GM21528 (cell line): ENCODE measurements around the gene ORM2.

Source experiments
- ATAC-seq: cut with Tn5 transposase; IDR thresholded peaks from one replicate; pipeline ENCODE4 v1.9.1; 2021; ENCODE audit warnings: mild to moderate bottlenecking, moderate library complexity; ENCODE audit not compliant: unreplicated experiment, low FRiP score

Gene ORM2

DNA sequence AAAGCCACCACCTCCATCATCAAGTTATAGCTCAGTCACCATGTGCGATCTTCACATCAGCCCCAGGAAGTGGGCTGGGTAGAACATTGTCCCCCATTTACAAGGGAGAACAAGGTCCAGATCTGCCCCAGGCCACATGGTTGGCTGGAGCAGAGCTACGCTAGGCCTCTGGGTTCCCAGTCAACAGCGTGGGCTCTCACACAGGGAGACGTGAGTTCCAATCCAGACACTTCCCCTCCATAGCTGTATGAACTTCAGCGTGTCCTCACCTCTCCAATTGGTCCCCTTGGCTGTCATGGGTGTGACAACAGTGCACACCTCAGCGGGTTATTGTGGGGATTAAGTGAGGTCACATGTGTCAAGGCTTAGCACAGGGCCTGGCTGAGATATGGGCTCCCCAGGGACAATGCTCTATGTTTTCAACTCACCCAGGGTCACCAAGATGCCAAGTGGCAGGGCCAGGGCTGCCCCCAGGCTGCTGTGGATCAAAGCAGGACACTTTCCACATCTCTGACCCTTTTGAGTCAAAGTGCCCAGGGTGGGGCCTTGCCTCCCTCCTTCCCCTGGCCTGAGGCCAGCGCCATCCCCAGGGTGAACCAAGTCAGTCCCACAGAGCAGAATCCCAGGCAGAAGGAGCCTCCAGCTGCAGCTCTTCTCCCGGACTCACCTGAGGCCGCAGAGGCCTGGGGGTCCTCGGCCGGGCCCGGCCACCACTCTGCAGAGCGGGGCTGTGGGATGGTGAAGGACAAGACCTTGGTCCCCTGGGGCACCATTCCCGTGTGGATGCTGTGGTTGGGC, 38.3 kb downstream of the ORM2 start:
- no peak for ATAC-seq

DNA sequence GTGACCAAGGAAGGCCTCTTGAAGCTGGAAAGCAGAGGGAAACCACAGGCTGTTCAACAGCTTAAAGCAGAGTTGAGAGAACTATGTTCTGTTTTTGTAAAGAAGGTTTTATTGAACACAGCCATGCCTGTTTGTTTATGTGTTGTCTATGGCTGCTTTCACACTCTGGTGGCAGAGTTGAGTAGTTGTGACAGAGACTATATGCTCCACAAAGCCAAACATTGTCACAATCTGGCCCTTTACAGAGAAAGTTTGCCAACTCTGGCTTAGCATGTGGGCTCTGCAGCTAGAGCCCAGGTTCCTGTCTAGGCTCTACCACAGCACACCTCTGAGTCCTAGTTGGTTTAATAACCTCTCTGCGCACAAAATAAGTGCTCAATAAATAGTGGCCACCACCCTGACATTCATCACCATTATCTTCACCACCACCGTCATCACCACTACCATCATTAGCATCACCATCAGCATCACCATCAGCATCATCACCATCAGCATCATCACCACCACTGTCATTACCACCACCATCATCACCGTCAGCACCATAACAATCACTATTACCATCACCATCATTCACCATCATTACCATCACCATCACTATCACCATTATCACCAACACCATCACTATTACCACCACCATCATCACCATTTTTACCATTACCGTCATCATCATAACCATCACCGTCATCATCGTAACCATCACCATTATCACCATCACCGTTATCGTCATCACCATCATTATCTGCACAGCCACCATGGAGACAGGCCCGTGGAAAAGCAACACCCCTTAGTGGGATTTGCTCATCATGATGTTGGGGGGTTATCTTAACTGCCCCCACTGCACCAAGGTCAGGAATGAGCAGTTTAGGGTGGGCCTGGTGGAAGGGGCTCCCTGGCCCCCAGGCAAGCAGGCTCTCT, 39.8 kb downstream of the ORM2 start:
- no peak for ATAC-seq

DNA sequence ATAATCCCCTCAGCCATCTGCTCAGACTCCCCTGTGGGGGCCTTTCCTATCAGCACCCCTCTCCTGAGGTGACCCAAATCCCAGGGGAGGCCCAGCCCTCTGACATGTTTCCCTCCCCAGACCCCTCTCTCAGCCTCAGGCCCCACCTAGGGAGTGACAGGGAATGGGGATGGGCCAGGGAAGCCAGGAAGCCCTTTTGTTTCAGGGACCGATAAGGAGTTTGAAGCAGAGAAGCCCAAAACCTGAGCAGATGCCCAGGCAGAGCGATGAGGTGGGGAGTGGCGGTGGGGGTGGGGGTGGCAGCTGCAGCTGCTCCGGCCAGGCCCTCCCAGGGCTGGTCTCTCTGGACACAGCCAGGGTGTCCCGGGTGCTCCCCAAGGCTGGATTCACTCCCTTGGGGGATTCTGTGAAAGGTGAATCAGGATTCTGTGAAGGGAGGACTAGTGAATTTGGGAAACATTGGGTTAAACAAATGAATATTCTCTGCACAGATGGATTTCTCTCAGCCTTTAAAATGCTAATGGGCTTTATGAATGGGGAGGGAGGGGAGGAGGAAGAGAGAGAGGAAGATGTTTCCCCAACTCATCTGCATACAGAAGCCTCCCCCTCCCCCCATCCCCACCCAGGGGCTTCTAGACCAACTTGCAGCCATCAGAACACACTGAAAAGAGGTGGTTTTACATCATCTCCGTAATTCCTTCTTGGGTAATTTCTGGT, 40.7 kb downstream of the ORM2 start:
- ATAC-seq: no peak

DNA sequence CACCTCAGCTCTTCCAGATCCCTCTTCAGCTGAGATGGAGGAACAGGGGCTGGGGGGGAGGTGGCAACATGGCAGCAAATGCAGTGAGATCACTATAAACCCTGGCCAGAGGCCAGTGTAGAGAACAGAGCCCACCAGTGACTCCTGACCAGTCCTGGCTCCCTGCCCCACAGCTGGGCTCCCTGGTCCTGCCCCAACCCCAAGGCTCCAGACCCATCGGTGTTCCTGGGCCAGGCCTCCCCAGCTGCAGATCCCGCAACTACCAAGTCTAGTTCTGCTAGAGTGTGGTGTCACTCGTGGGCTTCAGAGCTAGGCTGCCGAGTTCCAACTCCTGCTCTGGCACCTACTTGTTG, 41.3 kb downstream of the ORM2 start:
- no peak for ATAC-seq

DNA sequence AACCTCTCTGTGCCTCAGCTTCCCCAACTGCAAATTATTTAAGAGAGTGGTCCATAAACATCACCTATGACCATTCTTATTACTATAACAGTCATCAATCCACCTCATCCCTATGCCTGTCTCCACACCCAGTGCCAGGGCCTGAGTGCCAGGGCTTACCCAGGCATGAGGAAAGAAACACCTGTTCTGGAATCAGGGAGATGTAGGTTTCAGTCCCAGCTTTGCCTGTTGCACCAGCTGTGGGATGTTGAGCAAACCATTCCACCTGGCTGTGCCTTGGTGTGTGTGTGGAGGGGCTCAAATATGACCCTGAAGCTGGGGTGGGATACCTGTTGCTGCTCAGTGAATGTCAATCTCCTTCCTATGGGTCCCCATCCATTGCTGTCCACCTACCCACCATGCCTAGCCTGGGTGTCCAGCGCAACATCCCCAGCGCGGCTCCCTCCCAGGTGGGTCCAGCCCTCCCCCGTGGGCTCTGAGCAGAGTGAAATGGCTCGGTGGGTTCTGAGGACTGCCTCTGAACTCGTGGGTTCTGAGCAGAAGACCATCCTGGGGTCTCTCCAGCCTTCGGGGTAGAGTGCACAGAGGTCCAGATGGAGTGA, 41.8 kb downstream of the ORM2 start:
- no peak for ATAC-seq

DNA sequence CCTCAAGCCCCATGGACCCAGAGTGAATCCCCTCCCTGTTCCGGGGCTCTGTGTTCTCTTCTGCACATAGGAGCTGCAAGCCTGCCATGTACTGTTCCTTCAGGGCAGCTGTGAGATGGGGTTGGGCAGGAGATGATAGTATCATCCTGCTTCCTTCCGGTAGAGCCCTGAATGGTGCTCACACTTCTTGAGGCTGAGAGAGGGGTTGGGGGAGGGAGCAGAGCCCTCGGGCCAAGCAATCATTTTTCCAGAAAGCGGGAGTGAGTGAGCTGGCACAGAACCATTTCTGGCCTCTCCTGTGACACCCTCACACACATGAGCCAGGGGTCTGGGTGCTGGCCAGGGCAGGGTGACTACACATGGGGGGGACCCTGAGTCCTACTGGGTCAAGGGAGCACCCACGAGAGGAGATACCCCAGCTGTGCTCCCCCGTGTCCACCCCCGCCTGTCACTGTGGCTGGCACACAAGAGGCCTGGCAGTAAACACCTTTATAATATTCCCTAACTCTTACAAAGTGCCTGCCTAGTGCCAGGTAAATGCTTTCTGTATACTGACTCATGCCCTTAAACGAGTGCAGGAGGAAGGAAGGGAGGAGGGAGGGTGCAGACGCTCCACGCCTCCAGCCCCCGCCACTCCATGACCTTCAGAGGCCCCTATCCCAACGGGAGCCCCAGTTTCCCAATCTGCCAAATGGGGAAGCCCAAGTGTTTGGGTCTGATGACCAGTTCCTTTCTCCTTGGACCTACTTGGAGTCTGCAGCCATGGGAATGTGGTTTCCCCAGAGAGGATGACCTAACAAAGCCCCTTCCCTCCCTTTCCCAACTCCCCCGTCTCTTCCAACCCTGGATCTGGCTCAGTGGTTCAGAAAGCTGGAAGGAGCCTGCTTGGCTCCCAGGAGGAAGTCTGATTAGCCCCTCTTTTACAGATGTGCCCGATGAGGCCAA, 42.6 kb downstream of the ORM2 start:
- peak; percentile 39 for ATAC-seq

DNA sequence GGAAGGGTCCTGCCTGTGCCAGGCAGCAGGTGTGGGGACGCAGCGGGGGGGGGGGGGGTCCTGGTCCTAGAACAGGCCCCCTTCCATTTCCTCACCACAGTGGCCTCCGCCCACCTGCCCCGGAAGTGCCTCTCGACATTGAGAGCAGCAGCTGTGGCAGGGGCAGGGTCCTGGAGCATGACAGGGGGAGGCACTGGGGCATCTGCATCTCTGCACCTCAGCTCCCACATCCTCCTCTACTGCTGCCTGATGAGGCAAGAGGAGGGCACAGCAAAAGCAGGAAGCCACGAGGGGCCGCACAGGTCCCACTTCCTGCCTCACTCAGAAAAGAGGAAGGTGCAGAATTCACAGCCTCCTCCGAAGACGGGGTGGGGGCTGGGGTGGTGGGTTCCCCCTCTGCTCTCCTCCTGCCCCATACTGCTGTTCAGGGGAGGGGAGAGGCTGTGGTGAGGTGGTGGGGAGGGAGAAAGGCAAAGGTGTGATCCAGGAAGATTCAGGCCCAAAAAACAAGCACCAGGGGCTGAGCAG, 43.3 kb downstream of the ORM2 start:
- ATAC-seq: peak; percentile 93

DNA sequence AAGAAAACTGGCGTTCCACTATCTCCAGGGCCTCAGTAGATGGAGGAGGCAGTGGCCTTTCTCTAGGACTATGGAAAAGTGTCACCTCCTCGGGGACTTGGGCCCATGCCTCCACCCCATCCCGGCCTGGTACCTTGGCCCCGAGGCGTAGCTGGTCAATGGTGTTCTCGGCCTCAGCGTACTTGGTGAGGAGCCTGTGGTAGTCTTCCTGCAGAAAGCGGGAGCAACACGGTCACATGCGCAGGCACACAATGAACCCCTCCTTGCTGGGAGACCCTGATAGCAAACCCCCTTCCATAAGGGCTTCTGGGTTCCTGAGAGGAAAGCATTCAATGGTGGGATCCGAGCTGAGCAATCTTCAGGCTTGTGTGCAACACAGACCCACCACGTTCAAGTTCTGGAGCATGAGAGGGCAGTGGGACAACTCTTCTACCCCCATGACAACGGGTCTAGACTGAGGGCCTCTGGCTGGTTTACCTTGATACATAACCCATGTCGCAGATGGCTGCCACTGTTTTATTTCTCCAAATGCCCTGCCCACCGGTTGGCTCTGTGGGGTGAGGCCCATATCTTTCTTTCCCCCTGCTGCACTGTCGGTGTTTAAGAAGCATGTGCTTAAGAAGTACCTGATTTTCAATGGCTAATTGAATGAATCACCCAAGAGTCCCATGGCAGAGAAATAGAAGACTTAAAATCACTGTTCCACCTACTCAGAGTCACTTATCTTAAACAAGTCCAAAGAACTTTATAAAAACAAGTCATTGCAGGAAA, 44.5 kb downstream of the ORM2 start:
- ATAC-seq: no peak

DNA sequence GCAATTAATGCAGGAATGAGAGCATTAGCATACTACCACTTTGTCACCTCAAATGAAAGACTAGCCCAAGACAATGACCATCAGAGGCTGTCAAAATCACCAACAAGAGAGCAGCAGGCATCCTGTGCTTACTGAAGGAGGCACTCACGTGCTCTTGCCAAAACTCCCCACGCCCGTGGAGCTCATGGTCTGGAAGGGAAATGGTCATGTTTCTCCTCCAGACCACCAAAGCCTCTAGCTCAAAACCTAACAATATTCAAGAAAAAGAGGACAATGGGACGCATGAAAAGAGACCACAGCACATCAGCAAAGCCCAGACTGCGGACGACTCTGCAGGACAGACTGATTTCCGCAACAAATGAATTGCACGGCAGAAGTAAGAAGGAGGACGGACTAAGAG, 45.3 kb downstream of the ORM2 start:
- no peak for ATAC-seq

DNA sequence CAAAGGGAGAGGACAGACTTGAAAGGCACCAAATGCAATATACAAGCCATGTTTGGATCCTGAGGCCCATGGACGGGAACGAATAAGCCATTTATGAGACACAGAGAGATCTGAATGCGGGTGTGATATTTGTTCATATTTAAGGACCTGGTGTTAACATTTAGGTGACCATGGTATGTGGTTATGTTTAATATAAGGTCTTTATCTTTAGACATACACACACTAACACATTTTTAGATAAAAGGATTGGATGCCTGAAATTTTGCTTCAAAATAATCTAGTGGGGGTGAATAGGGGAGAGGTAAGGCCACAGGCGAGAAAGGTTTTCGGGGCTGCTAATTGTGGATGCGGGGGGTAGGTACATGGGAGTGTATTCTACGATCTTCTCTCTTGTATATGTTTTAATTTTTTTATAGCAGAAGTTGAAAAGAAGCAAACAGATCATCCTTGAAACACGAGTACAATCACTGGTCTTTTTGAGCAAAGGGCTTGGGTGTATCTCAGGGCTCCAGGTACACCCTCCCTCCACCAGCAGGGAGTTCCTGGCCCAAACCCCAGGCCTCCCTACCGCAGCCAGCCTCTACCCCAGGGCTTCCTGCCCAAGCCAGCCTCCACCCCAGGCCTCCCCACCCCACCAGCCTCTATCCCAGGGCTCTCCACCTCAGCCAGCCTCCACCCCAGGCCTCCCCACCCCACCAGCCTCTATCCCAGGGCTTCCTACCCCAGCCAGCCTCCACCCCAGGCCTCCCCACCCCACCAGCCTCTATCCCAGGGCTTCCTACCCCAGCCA, 45.9 kb downstream of the ORM2 start:
- ATAC-seq: no peak

DNA sequence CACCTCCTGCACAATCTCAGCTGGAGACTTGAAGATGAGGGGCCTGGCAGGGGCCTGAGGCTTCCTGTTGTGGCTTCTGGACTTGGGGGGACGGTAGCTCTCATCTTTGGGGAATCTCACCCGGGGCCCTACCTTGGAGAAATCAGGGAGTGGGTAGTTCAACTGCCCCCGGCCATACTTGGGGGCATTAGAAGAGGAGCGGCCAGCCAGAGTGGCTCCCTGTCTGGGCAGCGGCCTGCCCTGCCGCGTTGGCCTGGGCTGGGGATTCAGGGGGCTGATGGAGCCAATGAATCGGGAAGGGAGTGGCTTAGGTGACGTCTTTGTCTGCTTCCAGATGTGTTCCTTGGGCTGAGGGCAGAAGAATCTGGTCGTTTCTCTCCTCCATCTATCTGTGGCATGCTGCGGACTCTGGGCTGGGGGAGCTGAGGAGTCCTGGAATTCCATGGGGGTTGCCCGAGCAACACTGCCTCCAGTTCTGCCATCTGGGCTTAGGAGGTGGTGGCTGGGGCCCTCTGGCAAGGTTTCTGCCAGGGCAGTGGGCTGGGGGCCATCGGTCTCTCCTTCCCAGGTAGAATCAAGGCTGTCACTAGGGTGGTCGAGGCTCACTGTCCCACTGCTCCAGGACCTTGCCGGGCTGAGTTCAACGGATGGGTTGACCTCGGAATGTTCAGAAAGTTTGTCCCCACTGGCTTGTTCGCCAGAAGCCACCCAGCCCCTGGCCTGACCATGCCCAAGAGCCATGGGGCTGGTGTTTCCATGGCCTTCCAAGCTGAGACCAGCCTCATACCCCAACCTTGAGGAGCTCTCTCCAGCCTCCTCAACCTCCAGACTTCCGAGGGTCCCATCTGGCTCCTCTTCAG, 47.1 kb downstream of the ORM2 start:
- ATAC-seq: no peak

DNA sequence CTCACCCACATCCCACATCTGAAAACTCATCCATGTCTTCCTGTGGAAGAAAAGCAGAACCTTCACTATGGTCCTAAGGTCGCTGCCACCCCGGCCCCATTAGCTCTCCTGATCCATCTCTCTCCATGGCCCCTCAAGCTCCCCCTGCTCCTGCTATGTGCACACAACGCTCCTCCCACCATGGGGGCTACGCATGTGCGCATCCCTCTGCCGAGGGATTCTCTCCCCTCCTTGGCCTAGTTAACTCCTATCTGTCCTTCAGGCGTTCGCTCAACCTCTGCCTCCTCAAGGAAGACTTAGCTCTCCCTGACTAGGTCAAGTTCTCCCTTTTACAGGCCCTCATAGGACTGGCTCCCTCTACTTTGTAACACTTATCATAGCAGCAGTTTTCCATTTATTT, 48.3 kb downstream of the ORM2 start:
- ATAC-seq: no peak

DNA sequence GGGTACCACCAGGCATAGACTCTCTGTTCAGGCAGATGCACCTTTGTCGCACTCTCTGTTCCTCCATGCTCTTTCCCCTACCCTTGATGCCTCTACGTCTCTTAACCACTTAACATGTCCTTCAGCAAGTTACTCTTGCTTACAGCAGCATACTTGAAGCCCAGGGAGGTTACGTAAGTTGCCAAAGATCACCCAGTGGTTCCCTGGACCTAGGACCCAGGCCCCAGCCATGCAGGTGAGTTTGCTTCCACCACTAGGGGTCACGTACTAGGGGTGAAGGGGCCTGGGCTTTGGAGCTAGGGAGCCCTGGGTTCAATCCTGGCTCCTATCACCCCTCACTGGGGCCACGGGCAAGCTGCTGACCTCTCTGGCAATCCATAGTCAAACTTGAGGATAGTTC, 49.2 kb downstream of the ORM2 start:
- ATAC-seq: no peak
